HG03196 (cell line): Measurements from ENCODE around the gene NPAS1.
"Not testable (repeated sequence)": the region's sequence is repeated elsewhere in the genome, so short reads cannot be mapped to it uniquely, and the experiment has no call there.

Experiments used
- ATAC-seq: cut with Tn5 transposase; IDR thresholded peaks from one replicate; pipeline ENCODE4 v1.9.1; 2021; ENCODE audit not compliant: unreplicated experiment

NPAS1 gene

GRCh38 chr19:46990991-46991676 lies 28.5 kb upstream of the NPAS1 start:
- no peak for ATAC-seq

- no peak for ATAC-seq
Measured at GRCh38 chr19:46992699-46993535, 26.7 kb upstream of the NPAS1 start.

GRCh38 chr19:46993622-46994021 lies 26.0 kb upstream of the NPAS1 start:
- ATAC-seq, result no peak

DNA sequence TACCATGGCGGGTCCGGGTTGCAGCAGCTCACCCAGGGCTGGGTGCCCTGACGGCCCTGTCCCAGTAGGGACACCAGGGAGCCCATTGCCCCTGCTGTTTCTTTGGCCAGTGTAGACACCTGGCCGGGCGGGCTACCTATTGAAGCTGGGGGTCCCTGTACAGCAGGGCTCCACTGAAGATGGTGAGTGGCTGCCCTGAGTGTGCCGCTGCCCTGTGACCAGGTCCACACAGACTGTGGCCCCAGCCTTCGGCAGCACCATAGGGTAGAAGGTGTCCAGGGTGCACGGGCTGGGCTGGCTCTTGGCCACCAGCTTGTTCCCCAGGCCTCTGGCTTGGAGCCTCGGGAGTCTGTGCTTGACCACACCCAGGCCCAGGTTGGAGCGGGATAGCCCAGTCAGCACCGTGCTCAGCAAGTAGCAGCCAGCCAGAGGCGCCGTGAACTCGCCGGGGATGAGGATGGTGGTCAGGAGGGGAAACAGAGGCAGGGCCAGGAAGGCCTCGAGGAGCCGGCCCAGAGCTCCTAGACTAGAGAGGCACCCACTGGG lies 25.4 kb upstream of the NPAS1 start:
- ATAC-seq, result no peak

DNA sequence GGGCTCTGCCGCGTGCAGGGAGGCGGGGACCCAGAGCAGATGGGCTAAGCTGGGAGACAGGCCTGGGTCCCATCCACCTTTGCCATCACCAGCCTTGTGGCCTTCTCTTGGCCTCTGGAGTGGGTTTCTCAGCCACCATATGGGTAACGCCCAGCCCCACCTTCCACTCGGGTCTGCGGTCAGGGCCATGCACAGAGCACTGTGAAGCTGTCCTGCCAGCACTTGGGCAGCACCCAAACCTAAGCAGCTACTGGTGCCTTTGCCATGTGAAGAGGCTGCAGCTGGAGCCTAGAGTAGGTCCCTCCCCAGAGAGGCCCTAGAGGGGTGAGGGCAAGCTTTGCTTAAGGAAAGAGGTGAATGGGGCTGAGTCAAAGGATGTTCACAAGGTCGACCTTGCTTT lies 24.1 kb upstream of the NPAS1 start:
- no peak for ATAC-seq

GRCh38 chr19:46998445-46999125 lies 21.1 kb upstream of the NPAS1 start:
- no peak for ATAC-seq

- ATAC-seq, result no peak
Measured at GRCh38 chr19:46999377-46999776, 20.3 kb upstream of the NPAS1 start.

GRCh38 chr19:46999878-47000277 lies 19.8 kb upstream of the NPAS1 start:
- ATAC-seq, result no peak

DNA sequence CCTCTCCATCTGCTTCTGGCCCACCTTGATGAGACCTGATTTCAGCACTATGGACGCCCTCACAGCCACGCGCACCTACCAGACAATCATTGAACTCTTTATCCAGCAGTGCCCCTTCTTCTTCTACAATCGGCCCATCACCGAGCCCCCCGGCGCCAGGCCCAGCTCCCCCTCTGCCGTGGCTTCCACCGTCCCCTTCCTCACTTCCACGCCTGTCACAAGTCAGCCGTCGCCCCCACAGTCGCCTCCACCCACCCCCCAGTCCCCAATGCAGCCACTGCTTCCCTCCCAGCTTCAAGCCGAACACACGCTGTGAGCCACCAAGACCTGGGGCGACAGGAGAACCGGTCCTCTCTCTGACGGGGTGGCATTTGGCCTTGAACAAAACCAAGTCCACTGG lies 19.3 kb upstream of the NPAS1 start:
- ATAC-seq, result no peak

DNA sequence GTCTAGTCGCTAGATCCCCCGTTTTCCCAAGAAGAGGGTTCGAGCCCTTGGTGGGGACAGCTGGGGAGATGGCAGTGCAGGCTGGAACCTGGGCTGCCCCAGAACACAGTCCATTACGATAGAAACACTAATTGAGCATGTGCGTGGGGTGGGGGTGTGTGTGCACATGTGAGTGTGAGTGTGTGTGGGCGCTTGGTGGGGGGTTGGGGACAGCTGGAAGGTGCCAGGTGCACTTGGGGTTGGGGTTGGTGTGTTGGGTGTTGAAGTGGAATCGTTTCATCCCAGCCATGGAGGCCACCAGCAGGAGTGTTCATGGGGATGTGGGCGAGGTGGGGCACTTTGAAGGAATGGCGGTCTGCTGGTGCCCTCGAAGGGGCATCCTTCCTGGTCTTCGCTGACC lies 18.1 kb upstream of the NPAS1 start:
- no peak for ATAC-seq

- ATAC-seq, result no peak
Measured at GRCh38 chr19:47002106-47002766, 17.4 kb upstream of the NPAS1 start.

- no peak for ATAC-seq
Measured at GRCh38 chr19:47002853-47003610, 16.6 kb upstream of the NPAS1 start.

- no peak for ATAC-seq
Measured at GRCh38 chr19:47003611-47004465, 15.8 kb upstream of the NPAS1 start.

- no peak for ATAC-seq
Measured at GRCh38 chr19:47005164-47005641, 14.4 kb upstream of the NPAS1 start.

- ATAC-seq, result no peak
Measured at GRCh38 chr19:47005873-47006272, 13.8 kb upstream of the NPAS1 start.

- ATAC-seq, result no peak
Measured at GRCh38 chr19:47006496-47006895, 13.1 kb upstream of the NPAS1 start.

DNA sequence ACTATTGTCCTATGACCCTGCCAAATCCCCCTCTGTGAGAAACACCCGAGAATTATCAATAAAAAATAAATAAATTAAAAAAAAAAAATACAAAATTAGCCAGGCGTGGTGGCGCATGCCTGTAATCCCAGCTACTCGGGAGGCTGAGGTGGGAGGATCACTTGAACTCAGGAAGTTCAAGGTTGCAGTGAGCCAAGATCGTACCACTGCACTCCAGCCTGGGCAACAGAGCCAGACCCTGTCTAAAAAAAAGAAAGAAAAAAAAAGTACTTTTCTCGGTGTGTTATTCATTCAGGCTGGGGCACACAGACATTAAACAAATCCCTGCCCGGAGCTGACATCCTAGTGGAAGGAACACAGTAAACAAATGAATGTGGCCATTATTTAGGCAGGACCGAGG lies 9.1 kb upstream of the NPAS1 start:
- ATAC-seq, result not testable (repeated sequence)

GRCh38 chr19:47012617-47013016 lies 7.0 kb upstream of the NPAS1 start:
- ATAC-seq, result no peak

GRCh38 chr19:47013041-47013517 lies 6.6 kb upstream of the NPAS1 start:
- no peak for ATAC-seq
